HG03139 (cell line): ENCODE data around the gene PRH1.

Experiments
- ATAC-seq: cut with Tn5 transposase; IDR thresholded peaks from one replicate; pipeline ENCODE4 v1.9.1; 2021; ENCODE audit not compliant: unreplicated experiment

Gene PRH1

DNA sequence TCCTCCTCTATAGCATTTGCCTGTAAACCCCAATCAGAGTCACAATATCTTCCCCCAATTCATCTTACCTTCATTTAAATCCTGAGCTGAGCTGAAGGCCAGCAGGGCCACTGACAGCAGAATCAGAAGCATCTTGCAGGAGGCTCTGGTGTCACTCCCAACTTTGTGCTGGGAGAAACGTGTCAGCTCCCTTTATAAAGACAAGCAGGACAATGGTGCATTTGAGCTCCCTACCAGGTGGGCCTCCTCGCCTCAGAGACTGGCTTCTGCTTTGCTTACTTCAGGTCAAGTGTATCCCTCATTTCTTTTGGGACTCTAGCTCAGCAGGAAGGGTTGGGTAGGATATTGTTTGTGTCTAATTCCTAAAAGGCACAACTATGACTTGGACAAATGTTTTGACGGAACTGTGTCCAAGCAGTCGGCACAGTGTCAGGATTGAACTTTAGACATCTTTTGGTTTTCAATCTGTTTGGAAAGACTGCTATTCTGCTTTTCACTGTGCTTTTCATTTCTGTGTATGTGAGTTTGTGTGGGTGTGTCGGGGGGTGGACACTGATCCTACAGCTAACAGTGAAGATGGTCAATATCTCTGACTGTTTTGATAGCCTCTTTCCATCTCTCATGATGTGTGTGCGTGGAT lies at the start of gene PRH1:
Gene PRH1, minus strand, starts transcription at position 170 of the 640 bp plus-strand sequence. Its CDS starts 38 bp downstream, at position 132.
- ATAC-seq, result no peak

DNA sequence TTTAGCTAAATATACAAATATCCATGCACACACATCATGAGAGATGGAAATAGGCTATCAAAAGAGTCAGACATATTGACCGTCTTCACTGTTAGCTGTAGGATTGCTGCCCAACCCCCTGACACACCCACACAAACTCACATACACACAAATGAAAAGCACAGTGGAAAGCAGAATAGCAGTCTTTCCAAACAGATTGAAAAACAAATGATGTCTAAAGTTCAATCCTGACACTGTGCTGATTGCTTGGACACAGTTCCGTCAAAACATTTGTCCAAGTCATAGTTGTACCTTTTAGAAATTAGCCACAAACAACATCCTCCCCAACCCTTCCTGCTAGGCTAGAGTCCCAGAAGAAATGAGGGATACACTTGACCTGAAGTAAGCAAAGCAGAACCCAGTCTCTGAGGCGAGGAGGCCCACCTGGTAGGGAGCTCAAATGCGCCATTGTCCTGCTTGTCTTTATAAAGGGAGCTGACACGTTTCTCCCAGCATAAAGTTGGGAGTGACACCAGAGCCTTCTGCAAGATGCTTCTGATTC lies 44.8 kb upstream of the PRH1 start, which contains the start of gene PRH2:
Gene PRH2, plus strand, starts transcription at position 491 of the 541 bp plus-strand sequence. Its CDS starts 38 bp downstream, at position 529.
- ATAC-seq, result no peak

DNA sequence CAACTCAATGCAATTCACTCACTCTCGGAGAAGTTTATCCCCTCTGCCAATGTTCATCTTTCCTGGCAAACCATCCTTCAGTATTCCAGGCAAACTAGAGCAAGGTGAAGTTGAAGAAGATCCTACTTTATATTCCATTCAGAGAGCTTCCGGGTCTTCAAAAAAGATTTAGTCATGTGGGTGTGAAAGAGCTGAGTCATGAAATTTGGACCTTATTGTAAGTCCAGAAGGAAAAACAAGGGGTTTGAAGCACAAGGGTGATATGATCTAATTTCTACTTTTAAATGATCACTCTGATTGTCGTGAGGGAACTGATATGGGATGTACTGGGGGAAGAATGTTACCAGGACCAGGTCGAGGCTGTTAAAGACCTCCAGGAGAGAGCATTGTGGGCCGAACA lies 42.2 kb upstream of the PRH1 start:
- no peak for ATAC-seq

DNA sequence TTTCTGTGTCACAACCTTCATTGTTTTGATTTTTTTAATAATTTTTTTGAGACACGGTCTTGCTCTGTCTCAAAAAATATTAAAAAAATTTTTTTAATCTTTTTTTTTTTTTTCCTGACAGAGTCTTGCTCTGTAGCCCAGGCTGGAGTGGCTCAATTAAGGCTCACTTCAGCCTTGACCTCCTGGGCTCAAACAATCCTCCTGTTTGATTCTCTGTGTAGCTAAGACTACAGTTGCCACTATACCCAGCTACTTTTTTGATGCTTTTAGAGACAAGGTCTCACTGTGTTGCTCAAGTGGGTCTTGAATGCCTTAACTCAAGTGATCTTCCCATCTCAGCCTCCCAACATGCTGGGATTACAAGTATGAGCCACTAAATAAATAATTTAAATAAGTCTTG lies 35.8 kb upstream of the PRH1 start:
- ATAC-seq, result no peak

DNA sequence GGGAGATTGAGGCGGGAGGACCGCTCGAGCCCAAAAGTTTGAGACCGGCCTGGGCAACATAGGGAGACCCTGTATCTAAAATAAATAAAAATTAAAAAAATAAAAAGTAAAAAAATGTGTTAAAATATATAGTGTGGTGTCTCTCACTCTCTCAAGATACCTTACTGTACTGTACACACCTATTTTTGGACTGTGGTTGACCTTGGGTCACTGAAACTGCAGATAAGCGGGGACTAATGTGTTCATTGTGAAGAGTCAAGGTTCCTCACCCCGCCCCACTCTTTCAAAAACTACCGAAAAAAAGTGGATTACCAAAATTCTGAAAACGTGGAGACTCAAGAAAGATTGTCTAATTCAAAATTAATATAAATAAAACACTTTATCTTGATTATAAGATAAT lies 26.3 kb upstream of the PRH1 start:
- no peak for ATAC-seq

DNA sequence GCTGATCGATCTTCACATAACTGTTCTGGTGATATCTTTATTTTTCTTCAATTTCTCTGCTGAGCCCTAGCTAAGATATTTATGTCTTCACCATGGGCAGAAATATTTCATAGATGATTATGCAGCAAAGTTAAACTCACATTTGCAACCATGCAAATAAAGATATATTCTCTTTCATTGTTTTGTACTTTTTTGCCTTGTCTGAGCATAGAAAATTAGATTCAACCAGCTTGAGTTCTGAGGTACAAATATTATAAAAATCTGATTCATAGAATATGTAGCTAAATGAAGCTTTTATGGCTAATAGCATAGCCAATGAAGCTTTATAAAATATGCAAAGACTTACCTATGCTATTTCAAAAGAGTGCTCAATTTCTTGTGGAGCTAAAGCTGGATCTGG lies 25.4 kb upstream of the PRH1 start, which contains the start of gene TAS2R13:
Gene TAS2R13, minus strand, starts transcription at position 101 of the 400 bp plus-strand sequence. CDS start 264 bp downstream, outside the sequence.
- ATAC-seq, result no peak

DNA sequence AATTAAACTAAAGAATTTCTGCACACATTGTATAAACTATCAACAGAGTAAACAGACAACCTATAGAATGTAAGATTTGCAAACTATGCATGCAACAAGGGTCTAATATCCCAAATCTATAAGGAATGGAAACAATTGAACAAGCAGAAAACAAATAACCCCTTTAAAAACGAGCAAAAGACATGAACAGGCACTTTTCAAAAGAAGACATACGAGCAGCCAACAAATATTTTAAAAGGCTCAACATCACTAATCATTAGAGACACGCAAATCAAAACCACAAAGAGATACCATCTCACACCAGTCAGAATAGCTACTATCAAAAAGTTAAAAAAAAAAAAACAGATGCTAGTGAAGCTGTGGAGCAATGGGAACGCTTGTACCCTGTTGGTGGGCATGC lies 20.6 kb upstream of the PRH1 start:
- ATAC-seq, result no peak

DNA sequence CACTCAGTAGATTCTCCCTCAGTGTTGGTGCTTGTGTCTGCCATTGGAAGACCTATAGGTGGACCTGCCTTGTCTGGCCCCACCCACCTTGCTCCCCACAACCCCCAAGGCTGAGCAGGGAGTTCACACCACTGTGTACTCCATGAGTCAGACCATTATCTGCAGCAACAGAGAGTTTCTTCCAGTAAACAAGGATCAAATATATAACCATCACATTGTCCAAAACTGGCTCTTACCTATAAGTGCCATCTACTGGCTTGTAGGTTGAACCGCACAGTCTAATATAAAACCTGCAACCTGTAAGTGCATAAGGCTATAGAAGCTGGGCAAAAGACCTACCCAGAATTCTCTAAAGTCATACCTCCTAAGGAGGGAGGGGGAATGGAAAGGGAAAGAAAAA lies 17.4 kb upstream of the PRH1 start:
- no peak for ATAC-seq

DNA sequence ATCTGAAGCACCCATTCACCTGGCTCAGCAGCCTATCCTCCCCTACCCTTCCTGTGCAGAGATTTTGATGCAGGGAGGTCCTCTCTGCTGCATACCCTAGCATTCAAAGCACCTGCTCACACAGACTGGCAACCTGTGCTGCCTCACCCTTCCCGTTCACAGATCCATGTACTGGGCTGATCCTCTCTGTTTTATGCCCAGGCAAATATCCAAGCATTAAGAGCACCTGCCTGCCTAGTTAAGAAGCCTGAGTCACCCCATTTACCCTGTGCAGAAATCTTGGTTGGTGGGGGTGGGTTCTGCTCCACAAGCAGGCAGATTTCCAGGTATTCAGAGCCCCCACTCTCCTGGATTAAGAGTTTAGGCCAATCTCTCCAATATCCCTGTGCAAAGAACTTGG lies 16.9 kb upstream of the PRH1 start:
- no peak for ATAC-seq

DNA sequence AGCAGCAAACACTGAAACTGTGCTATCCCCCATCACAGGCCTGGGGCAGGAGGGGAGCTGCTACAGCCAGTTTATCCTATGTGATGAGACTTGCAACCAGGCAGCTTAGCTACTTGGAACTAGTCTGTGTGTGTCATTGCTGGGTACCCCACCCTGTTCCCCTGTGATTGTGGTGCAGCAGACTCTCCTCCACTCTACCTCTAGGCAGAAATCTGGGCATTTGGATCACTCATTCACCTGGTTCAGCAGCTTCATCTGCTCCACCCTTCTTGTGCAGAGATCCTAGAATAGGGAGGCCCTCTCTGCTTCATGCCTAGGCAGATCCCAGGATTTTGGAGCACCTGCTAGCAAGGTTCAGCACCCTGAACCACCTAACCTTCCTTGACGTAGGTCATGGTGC lies 16.5 kb upstream of the PRH1 start:
- ATAC-seq, result no peak

DNA sequence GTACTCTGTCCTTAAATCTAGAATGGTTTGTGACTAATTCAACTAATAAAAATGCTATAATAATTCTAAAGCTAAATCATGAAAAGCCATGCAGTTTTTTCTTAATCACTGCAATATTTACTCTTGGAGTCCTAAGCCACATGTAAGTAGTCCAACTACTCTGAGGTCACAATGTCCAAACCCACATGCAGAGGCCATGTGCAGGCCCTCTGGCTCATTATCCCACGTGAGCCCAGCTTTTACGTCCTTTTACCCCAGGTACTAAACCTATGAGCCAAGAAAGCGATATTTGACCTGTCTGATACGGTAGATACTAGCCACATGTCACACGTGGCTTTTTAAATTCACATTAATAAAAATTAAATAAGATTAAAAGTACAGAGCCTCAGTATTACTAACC lies 12.8 kb upstream of the PRH1 start:
- no peak for ATAC-seq

DNA sequence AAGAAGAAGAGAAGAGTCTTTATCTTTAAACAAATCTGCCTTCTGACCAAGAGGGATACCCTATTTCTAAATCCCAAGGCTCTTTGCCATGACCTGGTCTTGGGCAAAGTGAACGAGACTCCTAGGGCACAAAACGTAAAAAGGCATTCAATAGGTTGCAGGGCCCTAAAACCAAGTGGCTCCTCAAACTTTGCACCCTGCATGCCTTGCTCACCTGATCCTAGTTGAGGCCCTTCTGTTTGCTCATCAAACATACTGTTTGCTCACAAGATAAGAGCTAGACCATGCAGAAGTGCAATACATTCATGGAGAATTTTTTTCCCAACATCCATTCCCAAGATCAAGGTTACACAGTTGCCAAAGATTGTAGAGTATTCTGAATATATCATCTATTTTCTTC lies 7.9 kb upstream of the PRH1 start:
- ATAC-seq, result no peak

DNA sequence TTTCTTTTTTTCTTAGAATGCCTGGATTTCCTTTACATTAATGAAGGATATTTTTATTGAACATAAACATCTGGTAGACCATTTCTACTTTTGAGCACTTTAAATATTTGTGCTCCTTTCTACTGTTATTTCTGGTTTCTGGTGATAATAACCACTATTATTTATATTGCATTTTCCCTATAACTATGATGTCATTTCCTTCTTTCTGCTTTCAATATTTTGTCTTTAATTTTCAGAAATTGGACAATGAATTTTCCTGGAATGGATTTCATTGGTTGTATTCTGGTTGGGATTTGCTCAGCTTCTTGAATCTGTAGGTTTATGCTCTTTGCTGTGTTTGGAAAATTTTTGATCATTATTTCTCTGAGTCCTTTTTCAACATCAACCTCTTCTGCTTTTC lies 5.2 kb upstream of the PRH1 start:
- ATAC-seq, result no peak

DNA sequence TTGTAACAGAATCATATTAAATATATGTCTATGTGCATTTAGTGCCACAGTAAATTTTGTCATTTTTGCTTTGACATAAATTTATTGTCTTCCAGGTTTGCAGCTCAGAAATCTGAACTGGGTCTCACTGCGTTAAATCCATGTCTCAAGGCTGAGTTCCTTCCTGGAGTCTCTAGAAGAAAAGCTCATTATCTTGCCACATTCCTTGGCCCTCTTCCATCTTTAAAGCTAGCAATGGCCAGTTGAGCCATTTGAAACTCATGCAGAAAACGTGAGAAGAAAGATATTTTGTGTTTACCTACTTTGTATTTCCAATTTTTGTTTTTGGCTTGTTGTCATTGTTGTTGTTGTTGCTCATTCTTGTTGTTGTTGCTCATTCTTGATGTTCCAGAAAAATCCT lies 10.7 kb downstream of the PRH1 start:
- ATAC-seq, result no peak

DNA sequence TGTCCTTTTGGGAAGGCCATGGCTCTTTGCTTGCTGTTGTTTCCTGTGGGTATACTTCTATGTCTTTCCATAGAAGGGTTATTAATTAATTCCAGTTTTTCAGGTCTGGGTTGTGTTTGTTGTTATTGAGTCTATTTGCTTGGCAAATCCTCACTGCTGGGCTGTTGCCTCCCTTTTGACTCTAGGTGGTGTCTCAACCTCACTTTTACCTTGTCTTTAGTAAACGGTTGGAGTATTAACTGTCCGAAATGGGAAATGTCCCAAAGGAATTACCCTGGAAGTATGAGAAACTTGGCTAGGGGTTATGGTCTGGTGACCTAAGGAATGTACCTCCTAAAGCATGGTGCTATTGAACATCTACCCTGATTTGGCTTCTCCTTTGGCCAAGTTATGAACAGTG lies 16.7 kb downstream of the PRH1 start:
- no peak for ATAC-seq

DNA sequence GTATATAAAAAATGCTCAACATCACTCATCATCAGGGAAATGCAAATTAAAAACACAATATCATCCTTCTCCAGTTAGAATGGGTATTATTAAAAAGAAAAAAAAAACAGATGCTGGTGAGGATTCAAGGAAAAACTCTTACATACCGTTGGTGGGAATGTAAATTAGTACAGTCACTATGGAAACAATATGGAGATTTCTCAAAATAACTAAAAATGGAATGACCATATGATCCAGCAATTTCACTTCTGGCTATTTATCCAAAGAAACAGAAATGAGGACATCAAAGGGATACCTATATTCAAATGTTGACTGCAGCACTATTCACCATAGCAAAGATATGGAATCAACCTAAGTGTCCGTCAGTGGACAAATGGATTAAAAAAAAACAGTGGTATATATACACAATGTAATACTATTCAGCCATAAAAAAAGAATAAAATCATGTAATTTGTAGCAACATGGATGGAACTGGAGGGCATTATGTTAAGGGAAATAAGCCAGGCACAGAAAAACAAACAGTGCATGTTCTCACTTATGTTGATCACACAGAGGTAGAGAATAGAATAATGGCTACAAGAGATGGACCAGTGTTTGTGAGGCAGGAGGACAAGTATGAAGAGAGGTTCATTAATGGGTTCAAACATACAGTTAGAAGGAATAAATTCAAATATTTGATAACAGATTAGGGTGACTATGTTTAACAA lies 20.4 kb downstream of the PRH1 start:
- ATAC-seq, result no peak

DNA sequence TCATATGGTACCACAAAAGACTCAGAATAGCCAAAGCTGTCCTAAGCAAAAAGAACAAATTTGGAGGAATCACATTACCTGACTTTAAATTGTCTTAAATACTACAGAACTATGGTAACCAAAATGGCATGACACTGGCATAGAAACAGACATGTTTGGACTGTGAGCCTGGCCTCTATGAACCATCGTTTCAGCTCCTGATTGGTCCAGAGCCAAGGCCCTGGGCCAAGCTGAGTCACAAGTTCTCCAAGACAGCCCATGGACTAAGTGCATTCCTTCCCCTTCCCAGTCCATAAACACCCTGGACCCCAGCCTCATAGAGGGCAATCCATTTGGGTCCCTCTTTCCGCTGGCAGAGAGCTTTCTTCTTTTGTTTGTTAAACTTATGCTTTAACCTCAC lies 22.7 kb downstream of the PRH1 start:
- ATAC-seq, result no peak

DNA sequence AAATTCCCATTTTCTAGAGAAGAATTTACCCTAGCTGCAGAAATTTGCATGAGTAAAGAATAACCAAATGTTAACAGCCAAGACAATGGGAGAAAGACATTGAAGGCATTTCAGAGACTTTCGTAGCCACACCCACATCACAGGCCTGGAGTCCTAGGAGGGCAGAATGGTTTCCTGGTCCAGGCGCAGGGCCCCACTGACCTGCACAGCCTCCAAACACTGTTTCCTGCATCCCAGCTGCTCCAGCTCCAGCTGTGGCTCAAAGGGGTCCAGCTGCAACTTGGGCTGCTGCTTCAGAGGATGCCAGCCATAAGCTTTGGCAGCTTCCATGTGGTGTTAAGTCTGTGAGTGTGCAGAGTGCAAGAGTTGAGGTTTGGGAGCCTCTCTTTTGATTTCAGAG lies 28.2 kb downstream of the PRH1 start:
- no peak for ATAC-seq

DNA sequence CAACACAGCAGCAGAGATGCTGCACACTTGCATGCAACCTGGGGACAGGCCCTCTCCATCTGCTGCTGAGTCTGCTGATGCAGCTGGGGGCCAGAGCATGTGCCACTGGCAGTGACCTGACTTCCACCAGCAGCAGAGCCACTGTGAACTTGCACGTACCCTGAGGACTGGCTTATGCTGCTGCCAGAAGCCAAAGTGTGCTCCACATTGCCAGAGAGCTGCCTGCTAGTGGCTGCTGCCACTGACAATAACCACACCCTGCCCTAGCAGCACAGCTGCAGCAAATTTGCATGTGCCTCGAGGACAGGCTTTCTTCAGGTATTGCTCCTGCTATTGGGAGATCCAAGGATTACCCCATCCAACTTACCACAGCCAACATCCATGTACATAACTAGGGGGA lies 30.3 kb downstream of the PRH1 start:
- no peak for ATAC-seq

DNA sequence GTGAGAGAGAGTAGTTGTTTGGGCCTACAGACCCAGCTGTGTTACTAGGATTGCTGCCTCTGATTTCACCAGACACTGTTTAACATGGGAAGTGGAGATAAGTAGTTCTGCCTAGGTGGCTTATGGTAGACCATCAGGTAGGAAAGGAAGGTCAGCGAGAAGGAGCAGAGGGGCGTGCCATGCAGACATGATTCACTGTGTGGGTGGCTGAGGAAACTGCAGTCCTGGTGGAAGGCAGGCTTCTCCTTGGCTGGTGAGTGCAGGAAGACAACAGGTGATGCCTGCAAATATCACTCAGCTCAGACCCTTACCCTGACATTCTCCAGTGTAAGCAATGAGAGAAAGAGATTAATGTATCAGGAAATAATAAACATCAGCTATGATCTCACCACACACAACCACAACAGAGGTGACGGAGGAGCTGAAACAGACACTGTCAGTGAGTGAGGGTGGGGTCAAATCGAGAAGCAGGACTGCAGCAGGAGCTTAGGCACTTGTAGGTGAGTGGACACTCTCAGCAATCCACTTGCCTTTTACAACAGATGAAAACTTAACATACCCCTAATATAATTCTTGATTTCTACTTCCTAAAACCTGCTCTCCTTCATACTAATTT lies 32.7 kb downstream of the PRH1 start:
- ATAC-seq, result no peak

DNA sequence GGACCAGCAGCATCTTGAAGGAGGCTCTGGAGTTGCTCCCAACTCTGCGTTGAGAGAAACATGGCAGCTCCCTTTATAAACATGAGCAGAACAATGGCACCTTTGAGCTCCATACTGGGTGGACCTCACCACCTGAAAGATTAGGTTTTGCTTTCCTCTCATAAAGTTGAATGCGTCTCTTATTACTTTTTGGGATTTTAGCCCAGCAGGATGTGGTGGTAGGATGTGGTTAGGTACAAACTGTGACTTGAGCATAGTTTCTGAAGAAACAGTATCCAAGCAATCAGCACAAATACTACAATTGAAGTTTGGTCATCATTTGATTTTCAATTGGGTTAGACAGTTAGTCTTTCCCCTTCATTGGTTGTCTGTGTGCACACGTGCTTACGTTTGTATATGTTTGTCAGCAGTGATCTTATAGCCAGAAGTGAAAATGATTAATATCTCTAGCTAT lies 34.6 kb downstream of the PRH1 start, which contains the start of gene PRR4:
Gene PRR4, minus strand, starts transcription at position 51 of the 454 bp plus-strand sequence. Its CDS starts 38 bp downstream, at position 13.
- ATAC-seq, result no peak

DNA sequence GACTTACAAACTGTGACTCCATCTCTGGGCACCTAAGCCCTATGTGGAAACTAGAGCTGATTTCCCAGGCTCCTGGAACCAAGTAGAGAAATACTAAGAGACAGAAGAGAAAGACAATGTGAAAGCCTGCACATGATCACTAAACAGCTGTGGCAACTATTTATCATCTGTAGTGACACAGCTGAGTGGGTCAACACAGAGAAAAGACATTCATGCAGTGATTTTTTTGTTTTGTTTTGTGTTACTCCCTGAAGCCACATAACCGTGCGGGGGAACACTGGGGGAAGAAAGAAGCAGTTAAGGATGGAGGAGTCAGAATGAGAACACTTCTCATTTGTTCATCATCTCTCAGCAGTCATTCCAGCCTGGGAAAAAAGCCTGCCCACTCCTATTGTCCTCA lies 36.3 kb downstream of the PRH1 start:
- ATAC-seq, result no peak
